ENCODE results near the gene KAT6B.
"Not testable (repeated sequence)": the region's sequence is repeated elsewhere in the genome, so short reads cannot be mapped to it uniquely, and the experiment has no call there.

KAT6B gene

GRCh38 chr10:74912182-74912581 lies 85.8 kb downstream of the KAT6B start:
- no peak for DNase-seq (ENCODE audit: insufficient read length, low spot score)
- TF ChIP-seq, protein P1, sequence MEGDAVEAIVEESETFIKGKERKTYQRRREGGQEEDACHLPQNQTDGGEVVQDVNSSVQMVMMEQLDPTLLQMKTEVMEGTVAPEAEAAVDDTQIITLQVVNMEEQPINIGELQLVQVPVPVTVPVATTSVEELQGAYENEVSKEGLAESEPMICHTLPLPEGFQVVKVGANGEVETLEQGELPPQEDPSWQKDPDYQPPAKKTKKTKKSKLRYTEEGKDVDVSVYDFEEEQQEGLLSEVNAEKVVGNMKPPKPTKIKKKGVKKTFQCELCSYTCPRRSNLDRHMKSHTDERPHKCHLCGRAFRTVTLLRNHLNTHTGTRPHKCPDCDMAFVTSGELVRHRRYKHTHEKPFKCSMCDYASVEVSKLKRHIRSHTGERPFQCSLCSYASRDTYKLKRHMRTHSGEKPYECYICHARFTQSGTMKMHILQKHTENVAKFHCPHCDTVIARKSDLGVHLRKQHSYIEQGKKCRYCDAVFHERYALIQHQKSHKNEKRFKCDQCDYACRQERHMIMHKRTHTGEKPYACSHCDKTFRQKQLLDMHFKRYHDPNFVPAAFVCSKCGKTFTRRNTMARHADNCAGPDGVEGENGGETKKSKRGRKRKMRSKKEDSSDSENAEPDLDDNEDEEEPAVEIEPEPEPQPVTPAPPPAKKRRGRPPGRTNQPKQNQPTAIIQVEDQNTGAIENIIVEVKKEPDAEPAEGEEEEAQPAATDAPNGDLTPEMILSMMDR (IDR thresholded peaks at IDR 0.05; ENCODE audit: insufficient read depth, missing control alignments), result no peak
- no peak for FAIRE-seq

- TF ChIP-seq, protein P1 (IDR thresholded peaks at IDR 0.05; ENCODE audit: insufficient read depth, missing control alignments), result no peak
- DNase-seq (ENCODE audit: insufficient read length, low spot score) (no peak), FAIRE-seq (no peak)
Measured at GRCh38 chr10:74912682-74913081, 86.3 kb downstream of the KAT6B start.

DNA sequence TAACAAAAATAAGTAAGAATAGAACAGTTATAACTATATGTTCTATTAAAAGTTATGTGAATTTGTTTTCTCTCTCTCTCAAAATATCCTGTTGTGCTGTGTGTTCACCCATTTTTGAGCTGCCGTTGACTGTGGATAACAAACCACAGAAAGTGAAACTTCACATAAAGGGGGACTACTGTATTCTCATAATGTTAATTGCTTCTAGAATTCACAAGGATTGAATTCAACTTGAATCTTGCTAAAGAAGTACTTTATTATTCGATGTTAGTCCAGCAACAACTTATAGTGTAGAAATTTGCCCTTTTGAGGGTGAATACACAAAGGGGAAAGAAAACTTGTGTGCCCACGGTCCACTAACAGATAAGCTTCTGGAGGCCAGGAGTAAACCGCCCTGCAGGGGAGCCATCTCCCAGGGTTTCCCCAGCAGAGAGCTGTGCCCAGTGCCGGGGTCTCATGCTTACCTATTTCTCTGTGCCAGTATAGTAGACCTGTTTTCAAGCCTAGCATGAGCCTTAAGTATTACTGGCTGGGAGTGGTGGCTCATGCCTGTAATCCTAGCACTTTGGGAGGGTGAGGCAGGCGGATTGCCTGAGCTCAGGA lies 87.1 kb downstream of the KAT6B start:
- FAIRE-seq (no peak), DNase-seq (ENCODE audit: insufficient read length, low spot score) (no peak)
- TF ChIP-seq, protein P1 (IDR thresholded peaks at IDR 0.05; ENCODE audit: insufficient read depth, missing control alignments), result no peak

GRCh38 chr10:74916283-74916682 lies 89.9 kb downstream of the KAT6B start:
- no peak for DNase-seq (ENCODE audit: insufficient read length, low spot score)
- TF ChIP-seq, protein P1 (IDR thresholded peaks at IDR 0.05; ENCODE audit: insufficient read depth, missing control alignments), result no peak

GRCh38 chr10:74917481-74918077 lies 91.2 kb downstream of the KAT6B start:
- DNase-seq (ENCODE audit: insufficient read length, low spot score), result no peak
- no peak for FAIRE-seq

More at GRCh38 chr10:74916283-74916682, 89.9 kb downstream of the KAT6B start:
- no peak for FAIRE-seq

GRCh38 chr10:74919671-74920070 lies 93.3 kb downstream of the KAT6B start:
- TF ChIP-seq, protein P1 (IDR thresholded peaks at IDR 0.05; ENCODE audit: insufficient read depth, missing control alignments), result no peak

More at GRCh38 chr10:74917481-74918077, 91.2 kb downstream of the KAT6B start:
- TF ChIP-seq, protein P1 (IDR thresholded peaks at IDR 0.05; ENCODE audit: insufficient read depth, missing control alignments), result no peak

GRCh38 chr10:74921070-74921469 lies 94.7 kb downstream of the KAT6B start:
- FAIRE-seq; DNase-seq (ENCODE audit: insufficient read length, low spot score): not testable (repeated sequence)

More at GRCh38 chr10:74919671-74920070, 93.3 kb downstream of the KAT6B start:
- no peak for FAIRE-seq
- DNase-seq (ENCODE audit: insufficient read length, low spot score), result no peak

All from D721Med (cell line).